Measurements from ENCODE around the gene FHL5. TPM values are rescaled to one million over a fixed set of nuclear protein-coding genes. Genes with fewer than 3 reads are reported as not detected.

The FHL5 gene
- total and polyA plus RNA-seq, 2 donors (not counting 3 experiments of a cell fraction or from before 2014, with no cell fraction given) = not detected

DNA sequence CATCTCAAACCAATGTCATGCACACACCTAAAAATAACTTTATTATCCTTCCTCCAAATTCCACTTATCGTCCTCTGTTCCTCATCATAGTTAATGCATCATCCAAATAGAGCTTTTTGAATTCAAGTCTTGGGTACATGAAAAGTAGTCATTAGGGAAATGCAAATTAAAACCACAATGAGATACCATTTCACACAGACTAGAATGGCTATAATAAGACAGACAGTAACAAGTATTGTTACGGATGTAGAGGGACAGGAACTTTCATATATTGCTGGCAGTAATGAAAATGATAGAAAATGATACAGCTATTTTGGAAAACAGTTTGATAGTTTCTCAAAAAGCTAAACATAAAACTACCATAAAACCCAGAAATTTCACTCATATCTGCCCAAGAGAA is 59.1 kb downstream of the FHL5 start:
- Histone ChIP-seq H2AFZ (ENCODE audit: low read depth, low read length) (no peak overlapping the region), H3K4me2 (ENCODE audit: insufficient read depth, low read length) (no peak overlapping the region), H3K4me3 (replicated peaks in 1 of 3; ENCODE audit: insufficient read depth in 1 of 3, low read depth in 1 of 3, low read length in 3 of 3) (no peak overlapping the region), H3K36me3 (ENCODE audit: control insufficient read depth in 2 of 2, extremely low read depth in 1 of 2, insufficient read depth in 2 of 2, low read length in 2 of 2) (no peaks in the 10 kb centered on the region), H3K79me2 (ENCODE audit: control insufficient read depth, insufficient read depth, low read length) (no peaks in the 10 kb centered on the region), H3K9me1 (replicated peaks; ENCODE audit: control insufficient read depth, extremely low read depth, insufficient read depth, low read length) (no peaks in the 10 kb centered on the region), H3K27me3 (ENCODE audit: control insufficient read depth in 2 of 2, insufficient read depth in 2 of 2, low read length in 2 of 2) (no peaks in the 10 kb centered on the region), H3K4me1 (ENCODE audit: control insufficient read depth, extremely low read depth, insufficient read depth, low read length) (no peaks in the 10 kb centered on the region), H3K9ac (replicated peaks; ENCODE audit: extremely low read depth, insufficient read depth, low read length) (no peak overlapping the region), H3K9me3 (replicated peaks; ENCODE audit: control insufficient read depth, insufficient read depth, low read length) (no peaks in the 10 kb centered on the region), H3K27ac (ENCODE audit: insufficient read depth, low read depth, low read length) (no peak overlapping the region), H4K20me1 (replicated peaks; ENCODE audit: control insufficient read depth, extremely low read depth, insufficient read depth, low read length) (no peaks in the 10 kb centered on the region)
- intact Hi-C loops (cut with micrococcal nuclease) = no loop called here
- no peak for FAIRE-seq
- CTCF ChIA-PET = interaction anchor here (1.0 kb wide), 1 partner anchor 438 kb away, joined by 4 read pairs; no protein-coding TSS in a partner anchor
- DNase-seq (ENCODE audit: low read depth, low spot score) = no peak
- TF ChIP-seq FOS (IDR thresholded peaks at IDR 0.05; ENCODE audit: borderline replicate concordance, insufficient read depth, low read length) (no peak), MAX (IDR thresholded peaks at IDR 0.05; ENCODE audit: insufficient read depth, insufficient read length) (no peak), JUN (IDR thresholded peaks at IDR 0.05; ENCODE audit: borderline replicate concordance, insufficient read depth, insufficient read length, low read depth) (no peak), EZH2 (IDR thresholded peaks at IDR 0.05; ENCODE audit: borderline replicate concordance, low read depth, low read length, severe bottlenecking) (no peak)
- TF ChIP-seq, protein P1, sequence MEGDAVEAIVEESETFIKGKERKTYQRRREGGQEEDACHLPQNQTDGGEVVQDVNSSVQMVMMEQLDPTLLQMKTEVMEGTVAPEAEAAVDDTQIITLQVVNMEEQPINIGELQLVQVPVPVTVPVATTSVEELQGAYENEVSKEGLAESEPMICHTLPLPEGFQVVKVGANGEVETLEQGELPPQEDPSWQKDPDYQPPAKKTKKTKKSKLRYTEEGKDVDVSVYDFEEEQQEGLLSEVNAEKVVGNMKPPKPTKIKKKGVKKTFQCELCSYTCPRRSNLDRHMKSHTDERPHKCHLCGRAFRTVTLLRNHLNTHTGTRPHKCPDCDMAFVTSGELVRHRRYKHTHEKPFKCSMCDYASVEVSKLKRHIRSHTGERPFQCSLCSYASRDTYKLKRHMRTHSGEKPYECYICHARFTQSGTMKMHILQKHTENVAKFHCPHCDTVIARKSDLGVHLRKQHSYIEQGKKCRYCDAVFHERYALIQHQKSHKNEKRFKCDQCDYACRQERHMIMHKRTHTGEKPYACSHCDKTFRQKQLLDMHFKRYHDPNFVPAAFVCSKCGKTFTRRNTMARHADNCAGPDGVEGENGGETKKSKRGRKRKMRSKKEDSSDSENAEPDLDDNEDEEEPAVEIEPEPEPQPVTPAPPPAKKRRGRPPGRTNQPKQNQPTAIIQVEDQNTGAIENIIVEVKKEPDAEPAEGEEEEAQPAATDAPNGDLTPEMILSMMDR (IDR thresholded peaks at IDR 0.05; ENCODE audit: extremely low read depth in 1 of 2, insufficient read depth in 1 of 2, low read depth in 1 of 2, low read length in 2 of 2) = no peak
- no TSS peak for BruUV-seq (replicated peaks)
- POLR2A ChIA-PET = no interaction called here
- dilution Hi-C loops (cut with MboI; ENCODE audit: extremely low pct_ligation_motif_present, low sequenced_read_pairs) = no loop called here

DNA sequence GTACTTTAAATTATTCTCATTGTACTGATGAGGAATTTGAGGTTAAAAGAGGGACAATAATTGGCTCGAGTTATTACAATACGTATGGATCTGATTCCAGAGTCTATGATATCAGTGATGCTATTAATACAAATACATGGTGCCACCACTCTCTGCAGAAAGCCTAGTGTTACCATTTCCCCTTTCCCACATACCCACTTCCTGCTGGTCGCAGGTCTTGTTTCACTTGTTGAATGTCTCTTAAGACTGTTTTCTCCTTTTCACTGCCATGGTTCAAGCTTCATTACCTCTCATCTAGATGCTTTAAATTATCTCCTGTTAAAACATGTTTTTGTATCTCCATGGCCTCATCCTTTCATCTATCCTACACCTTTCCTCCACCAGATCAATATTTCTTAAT is 62.0 kb downstream of the FHL5 start:
- ChIA-PET POLR2A (no interaction called here), CTCF (interaction anchor here (1.3 kb wide), 1 partner anchor 435 kb away, joined by 5 read pairs; no protein-coding TSS in a partner anchor)
- Histone ChIP-seq H3K9me3 (replicated peaks; ENCODE audit: control insufficient read depth, insufficient read depth, low read length) (no peaks in the 10 kb centered on the region), H3K9me1 (replicated peaks; ENCODE audit: control insufficient read depth, extremely low read depth, insufficient read depth, low read length) (no peaks in the 10 kb centered on the region), H2AFZ (ENCODE audit: low read depth, low read length) (no peak overlapping the region), H3K4me1 (ENCODE audit: control insufficient read depth, extremely low read depth, insufficient read depth, low read length) (no peaks in the 10 kb centered on the region), H3K27me3 (ENCODE audit: control insufficient read depth in 2 of 2, insufficient read depth in 2 of 2, low read length in 2 of 2) (no peaks in the 10 kb centered on the region), H4K20me1 (replicated peaks; ENCODE audit: control insufficient read depth, extremely low read depth, insufficient read depth, low read length) (no peaks in the 10 kb centered on the region), H3K4me2 (ENCODE audit: insufficient read depth, low read length) (no peak overlapping the region), H3K9ac (replicated peaks; ENCODE audit: extremely low read depth, insufficient read depth, low read length) (no peak overlapping the region), H3K36me3 (ENCODE audit: control insufficient read depth in 2 of 2, extremely low read depth in 1 of 2, insufficient read depth in 2 of 2, low read length in 2 of 2) (no peaks in the 10 kb centered on the region), H3K27ac (ENCODE audit: insufficient read depth, low read depth, low read length) (no peak overlapping the region), H3K4me3 (replicated peaks in 1 of 3; ENCODE audit: insufficient read depth in 1 of 3, low read depth in 1 of 3, low read length in 3 of 3) (no peak overlapping the region), H3K79me2 (ENCODE audit: control insufficient read depth, insufficient read depth, low read length) (no peaks in the 10 kb centered on the region)
- no peak for FAIRE-seq
- intact Hi-C loops (cut with micrococcal nuclease) (no loop called here), dilution Hi-C loops (cut with MboI; ENCODE audit: extremely low pct_ligation_motif_present, low sequenced_read_pairs) (no loop called here)
- DNase-seq (ENCODE audit: low read depth, low spot score) = no peak
- no TSS peak for BruUV-seq (replicated peaks)
- TF ChIP-seq POLR2AphosphoS5 (IDR thresholded peaks at IDR 0.05; ENCODE audit: insufficient read depth, low read depth, low read length) (no peak), JUN (IDR thresholded peaks at IDR 0.05; ENCODE audit: borderline replicate concordance, insufficient read depth, insufficient read length, low read depth) (no peak)
